ENCODE data around the gene RNMT. TPM values are rescaled to one million over a fixed set of nuclear protein-coding genes. Genes with fewer than 3 reads are reported as not detected.

Gene RNMT
- total and polyA plus RNA-seq, 2 of the 4 experiments (the other 2 are of a cell fraction) = 13.3 to 13.6 TPM

GRCh38 chr18:13715330-13715729 is 11.1 kb upstream of the RNMT start:
- no peak overlapping the region for H3K9ac ChIP-seq (ENCODE audit: low read depth, low read length)
- DNase-seq (no peak), ATAC-seq (ENCODE audit: low read depth) (no peak)
- no CpG with 5 or more reads among the region's 2 CpGs for WGBS, 2 experiments (ENCODE audit: extremely low coverage in 2 of 2, insufficient read length in 1 of 2)
- H3K79me1 ChIP-seq (ENCODE audit: low read depth in 1 of 2, low read length in 2 of 2) = peaks cover 24 to 58% of the 10 kb centered on the region in 2 experiments
- dilution Hi-C loops (cut with HindIII; ENCODE audit: low sequenced_read_pairs, unreplicated experiment) (no loop called here), intact Hi-C loops (cut with micrococcal nuclease) (no loop called here), in situ Hi-C loops (cut with MboI; ENCODE audit: low sequenced_read_pairs) (no loop called here)
- no peaks in the 10 kb centered on the region for H3K9me3 ChIP-seq (ENCODE audit: control insufficient read depth, insufficient read depth, low read length)
- no peak overlapping the region for H3K4me3 ChIP-seq (ENCODE audit: insufficient read depth, low read depth, low read length)
- H3K23ac ChIP-seq (ENCODE audit: low read depth, low read length) = no peak overlapping the region
- TF ChIP-seq ELK1 (IDR thresholded peaks at IDR 0.05; ENCODE audit: borderline replicate concordance, low read depth, low read length) (no peak), MXI1 (IDR thresholded peaks at IDR 0.05; ENCODE audit: borderline replicate concordance, low read depth, low read length) (no peak), CEBPB (IDR thresholded peaks at IDR 0.05; ENCODE audit: low read depth, low read length) (no peak), RAD21 (IDR thresholded peaks at IDR 0.05; ENCODE audit: low read length) (no peak), RFX5 (IDR thresholded peaks at IDR 0.05; ENCODE audit: low read depth, low read length) (no peak), USF2 (IDR thresholded peaks at IDR 0.05; ENCODE audit: low read depth, low read length) (no peak), SMC3 (IDR thresholded peaks at IDR 0.05; ENCODE audit: low read depth, low read length) (no peak)
- TF ChIP-seq, protein P1, sequence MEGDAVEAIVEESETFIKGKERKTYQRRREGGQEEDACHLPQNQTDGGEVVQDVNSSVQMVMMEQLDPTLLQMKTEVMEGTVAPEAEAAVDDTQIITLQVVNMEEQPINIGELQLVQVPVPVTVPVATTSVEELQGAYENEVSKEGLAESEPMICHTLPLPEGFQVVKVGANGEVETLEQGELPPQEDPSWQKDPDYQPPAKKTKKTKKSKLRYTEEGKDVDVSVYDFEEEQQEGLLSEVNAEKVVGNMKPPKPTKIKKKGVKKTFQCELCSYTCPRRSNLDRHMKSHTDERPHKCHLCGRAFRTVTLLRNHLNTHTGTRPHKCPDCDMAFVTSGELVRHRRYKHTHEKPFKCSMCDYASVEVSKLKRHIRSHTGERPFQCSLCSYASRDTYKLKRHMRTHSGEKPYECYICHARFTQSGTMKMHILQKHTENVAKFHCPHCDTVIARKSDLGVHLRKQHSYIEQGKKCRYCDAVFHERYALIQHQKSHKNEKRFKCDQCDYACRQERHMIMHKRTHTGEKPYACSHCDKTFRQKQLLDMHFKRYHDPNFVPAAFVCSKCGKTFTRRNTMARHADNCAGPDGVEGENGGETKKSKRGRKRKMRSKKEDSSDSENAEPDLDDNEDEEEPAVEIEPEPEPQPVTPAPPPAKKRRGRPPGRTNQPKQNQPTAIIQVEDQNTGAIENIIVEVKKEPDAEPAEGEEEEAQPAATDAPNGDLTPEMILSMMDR (conservative IDR thresholded peaks at IDR 0.05; ENCODE audit: low read depth, low read length) = no peak
- no peak overlapping the region for H4K91ac ChIP-seq (ENCODE audit: insufficient read depth, low read depth, low read length)
- no peak overlapping the region for H2BK15ac ChIP-seq (ENCODE audit: low read depth, low read length)
- H4K8ac ChIP-seq (ENCODE audit: low read depth in 2 of 2, low read length in 2 of 2) = no peak overlapping the region
- no peak overlapping the region for H2AK5ac ChIP-seq (ENCODE audit: low read depth, low read length)
- no peak overlapping the region for H3K56ac ChIP-seq (ENCODE audit: extremely low read depth, insufficient read depth, low read length)
- H2BK5ac ChIP-seq (ENCODE audit: low read depth, low read length, poor library complexity, severe bottlenecking) = no peak overlapping the region
- POLR2A ChIA-PET (ENCODE audit: unreplicated experiment) = no interaction called here
- BruUV-seq (replicated peaks) = no TSS peak
- H4K20me1 ChIP-seq (ENCODE audit: insufficient read depth, low read length) = peaks cover 15% of the 10 kb centered on the region
- H2BK120ac ChIP-seq (ENCODE audit: low read depth, low read length) = no peak overlapping the region
- H2AFZ ChIP-seq (replicated peaks; ENCODE audit: low read length, poor library complexity) = no peak overlapping the region
- no peaks in the 10 kb centered on the region for H3K27me3 ChIP-seq (ENCODE audit: control insufficient read depth, insufficient read depth, low read length)
- no peaks in the 10 kb centered on the region; the same call in 1 of the 2 replicates for H3K4me1 ChIP-seq (ENCODE audit: control insufficient read depth, insufficient read depth, low read length)
- H3K36me3 ChIP-seq (ENCODE audit: control insufficient read depth, insufficient read depth, low read length) = no peaks in the 10 kb centered on the region
- no peak overlapping the region for H2AK9ac ChIP-seq (replicated peaks; ENCODE audit: low read depth, low read length, poor library complexity)
- no peak overlapping the region for H3K4me2 ChIP-seq (ENCODE audit: low read depth, low read length)
- no peak overlapping the region for H3K14ac ChIP-seq (replicated peaks; ENCODE audit: low read depth, low read length)
- H3K4ac ChIP-seq (ENCODE audit: low read depth, low read length) = no peak overlapping the region
- H3K27ac ChIP-seq (ENCODE audit: insufficient read depth, low read length) = no peak overlapping the region
- H3K18ac ChIP-seq (ENCODE audit: low read depth, low read length) = no peak overlapping the region
- no peak overlapping the region for H2BK20ac ChIP-seq (ENCODE audit: low read depth, low read length)
- H4K5ac ChIP-seq (ENCODE audit: low read depth, low read length) = no peak overlapping the region
- CTCF ChIA-PET = no interaction called here
- H3K9me1 ChIP-seq (ENCODE audit: insufficient read depth, low read length) = no peaks in the 10 kb centered on the region; the same call in 1 of the 2 replicates
